Spinal cord (tissue), 10 donors: Measurements from ENCODE around the gene THADA. TPM values are rescaled to one million over a fixed set of nuclear protein-coding genes. Genes with fewer than 3 reads are reported as not detected.
"Not testable (repeated sequence)": the region's sequence is repeated elsewhere in the genome, so short reads cannot be mapped to it uniquely, and the experiment has no call there.

Experiments used
- DNase-seq, 6 donors: peaks; one replicate each; pipeline versions ENCODE4 v3.0.0 to v3.0.0-alpha.2; 2013 to 2015; ENCODE audit warnings: low spot score in 6 of 6, low read depth in 4 of 6
- H3K27ac ChIP-seq: one replicate; pipeline ENCODE4 v1.5.1; 2013; ENCODE audit warnings: low read depth, low read length, control low read depth
- H3K27me3 ChIP-seq: one replicate; pipeline ENCODE4 v1.6.1; 2013; ENCODE audit warnings: low read length; ENCODE audit not compliant: control insufficient read depth, insufficient read depth
- H3K36me3 ChIP-seq: one replicate; pipeline ENCODE4 v1.6.1; 2013; ENCODE audit warnings: low read length; ENCODE audit not compliant: control insufficient read depth, insufficient read depth
- H3K4me1 ChIP-seq: one replicate; pipeline ENCODE4 v1.6.1; 2013; ENCODE audit warnings: low read length; ENCODE audit not compliant: control insufficient read depth, insufficient read depth
- H3K4me3 ChIP-seq: one replicate; pipeline ENCODE4 v1.5.1; 2013; ENCODE audit warnings: low read depth, low read length, control low read depth
- H3K9me3 ChIP-seq: one replicate; pipeline ENCODE4 v1.6.1; 2013; ENCODE audit warnings: low read length; ENCODE audit not compliant: control insufficient read depth, insufficient read depth
- WGBS: methylation state at CpG from one replicate; pipeline ENCODE4 v1.1.5; 2013; ENCODE audit warnings: missing lambda C conversion rate; ENCODE audit not compliant: insufficient coverage; 5-methylcytosine and 5-hydroxymethylcytosine counted together
- polyA plus RNA-seq, 2 donors: library from polyadenylated mRNA; unstranded; fragments of 120-200 nt; gene quantifications; one replicate each; pipeline ENCODE4 v1.2.1, GENCODE V29; 2013; ENCODE audit not compliant: insufficient read length in 2 of 2
- total RNA-seq, 2 donors: library from RNA; depleted of rRNA in 1 of 2; stranded (reverse); fragments of 120-200 nt in 1 of 2; fragments of >200 nt in 1 of 2; gene quantifications; one replicate each; pipeline versions ENCODE4 v1.2.3 to v1.2.4, GENCODE V29; 2013 to 2014
- donor health status: healthy.

Gene THADA
- total and polyA plus RNA-seq, 4 donors = 16.5 to 44.8 (median 21.5) TPM

GRCh38 chr2:43303889-43304288, 291.9 kb downstream of the THADA start:
- H3K4me3 ChIP-seq = no peak overlapping the region
- H3K9me3 ChIP-seq = no peaks in the 10 kb centered on the region
- WGBS = 83% methylated on average over 1 of the region's 3 CpGs
- no peaks in the 10 kb centered on the region for H3K27me3 ChIP-seq
- no peaks in the 10 kb centered on the region for H3K36me3 ChIP-seq
- H3K4me1 ChIP-seq = peaks cover 10% of the 10 kb centered on the region
- DNase-seq = no peak
- no peak overlapping the region for H3K27ac ChIP-seq

- no peak for DNase-seq
- H3K27ac ChIP-seq = no peak overlapping the region
- H3K4me1 ChIP-seq = peaks cover 10% of the 10 kb centered on the region
- H3K36me3 ChIP-seq = no peaks in the 10 kb centered on the region
- H3K4me3 ChIP-seq = no peak overlapping the region
- H3K9me3 ChIP-seq = no peaks in the 10 kb centered on the region
- no peaks in the 10 kb centered on the region for H3K27me3 ChIP-seq
Measured at GRCh38 chr2:43302961-43303494, 292.8 kb downstream of the THADA start.

- Histone ChIP-seq H3K27me3 (no peaks in the 10 kb centered on the region), H3K9me3 (no peaks in the 10 kb centered on the region), H3K36me3 (no peaks in the 10 kb centered on the region), H3K27ac (no peak overlapping the region), H3K4me1 (peaks cover 10% of the 10 kb centered on the region), H3K4me3 (no peak overlapping the region)
- 100% methylated on average over 2 of the region's 3 CpGs for WGBS
- no peak for DNase-seq
Measured at GRCh38 chr2:43302182-43302960, 293.5 kb downstream of the THADA start.

- H3K4me3 ChIP-seq = no peak overlapping the region
- 84% methylated on average over 7 of the region's 13 CpGs for WGBS
- H3K27ac ChIP-seq = peak overlapping the region; percentile 35
- H3K27me3 ChIP-seq = no peaks in the 10 kb centered on the region
- H3K4me1 ChIP-seq = peaks cover 10% of the 10 kb centered on the region
- no peaks in the 10 kb centered on the region for H3K9me3 ChIP-seq
- no peak for DNase-seq
- no peaks in the 10 kb centered on the region for H3K36me3 ChIP-seq
Measured at GRCh38 chr2:43300781-43301583, 294.9 kb downstream of the THADA start.

GRCh38 chr2:43300222-43300621, 295.6 kb downstream of the THADA start:
- H3K27me3 ChIP-seq = no peaks in the 10 kb centered on the region
- DNase-seq = no peak
- 100% methylated on average over 1 of the region's 4 CpGs for WGBS
- peaks cover 10% of the 10 kb centered on the region for H3K4me1 ChIP-seq
- H3K9me3 ChIP-seq = no peaks in the 10 kb centered on the region
- H3K4me3 ChIP-seq = no peak overlapping the region
- H3K36me3 ChIP-seq = no peaks in the 10 kb centered on the region
- H3K27ac ChIP-seq = no peak overlapping the region

GRCh38 chr2:43298500-43298899, 297.3 kb downstream of the THADA start:
- Histone ChIP-seq H3K27me3 (no peaks in the 10 kb centered on the region), H3K36me3 (no peaks in the 10 kb centered on the region), H3K9me3 (no peaks in the 10 kb centered on the region), H3K4me3 (no peak overlapping the region), H3K4me1 (peaks cover 10% of the 10 kb centered on the region), H3K27ac (no peak overlapping the region)
- DNase-seq = no peak

GRCh38 chr2:43297740-43298139, 298.1 kb downstream of the THADA start:
- no CpG with 5 or more reads among the region's 36 CpGs for WGBS
- not testable (repeated sequence) for H3K36me3 ChIP-seq, H3K27me3 ChIP-seq, DNase-seq, H3K9me3 ChIP-seq, H3K4me3 ChIP-seq, H3K27ac ChIP-seq
- peaks cover 10% of the 10 kb centered on the region for H3K4me1 ChIP-seq

GRCh38 chr2:43294973-43295603, 300.8 kb downstream of the THADA start:
- H3K9me3 ChIP-seq = no peaks in the 10 kb centered on the region
- WGBS = 100% methylated on average over 2 of the region's 5 CpGs
- no peaks in the 10 kb centered on the region for H3K27me3 ChIP-seq
- no peak overlapping the region for H3K27ac ChIP-seq
- no peaks in the 10 kb centered on the region for H3K4me1 ChIP-seq
- H3K36me3 ChIP-seq = no peaks in the 10 kb centered on the region
- H3K4me3 ChIP-seq = no peak overlapping the region
- no peak for DNase-seq

GRCh38 chr2:43293744-43294695, 301.8 kb downstream of the THADA start:
- no peaks in the 10 kb centered on the region for H3K27me3 ChIP-seq
- WGBS = 73% methylated on average over 4 of the region's 6 CpGs

More at GRCh38 chr2:43293744-43294695, 301.8 kb downstream of the THADA start:
- H3K27ac ChIP-seq = no peak overlapping the region
- no peaks in the 10 kb centered on the region for H3K9me3 ChIP-seq
- no peak for DNase-seq
- H3K36me3 ChIP-seq = no peaks in the 10 kb centered on the region
- no peaks in the 10 kb centered on the region for H3K4me1 ChIP-seq
- no peak overlapping the region for H3K4me3 ChIP-seq
